Activated naive CD4-positive, alpha-beta T cell treated with anti-CD3 and anti-CD28 coated beads, Interleukin-2, amount 50 U/mL, for 72 hours (primary cell): ENCODE measurements around the gene WDR27. TPM values are rescaled to one million over a fixed set of nuclear protein-coding genes. Genes with fewer than 3 reads are reported as not detected.

Source experiments
- ATAC-seq, 2 donors: fragments of 150-1000 bp; cut with Tn5 transposase; 2 replicates each; pipeline ENCODE4 v1.10.0; 2021; ENCODE audit warnings: mild to moderate bottlenecking in 2 of 2, moderate library complexity in 2 of 2
- DNase-seq, 2 donors: peaks; one replicate each; pipeline ENCODE4 v3.0.0; 2021 to 2022; ENCODE audit warnings: low spot score in 2 of 2
- H3K27ac Mint-ChIP-seq, 2 donors: one replicate each; pipeline ENCODE4 v1.8.0; 2022; ENCODE audit warnings: mild to moderate bottlenecking in 2 of 2, mixed read lengths in 2 of 2
- H3K36me3 Mint-ChIP-seq, 2 donors: one replicate each; pipeline ENCODE4 v1.8.0; 2022; ENCODE audit warnings: mixed read lengths in 2 of 2
- H3K9me3 Mint-ChIP-seq, 2 donors: one replicate each; pipeline ENCODE4 v1.8.0; 2022; ENCODE audit warnings: mixed read lengths in 2 of 2
- total RNA-seq, 2 donors: library from RNA; stranded (reverse); gene quantifications; one replicate each; pipeline ENCODE4 v1.2.3, GENCODE V29; 2022

Gene WDR27
- total RNA-seq, 2 donors from 2014 or later: 28.9 to 48.1 TPM

DNA sequence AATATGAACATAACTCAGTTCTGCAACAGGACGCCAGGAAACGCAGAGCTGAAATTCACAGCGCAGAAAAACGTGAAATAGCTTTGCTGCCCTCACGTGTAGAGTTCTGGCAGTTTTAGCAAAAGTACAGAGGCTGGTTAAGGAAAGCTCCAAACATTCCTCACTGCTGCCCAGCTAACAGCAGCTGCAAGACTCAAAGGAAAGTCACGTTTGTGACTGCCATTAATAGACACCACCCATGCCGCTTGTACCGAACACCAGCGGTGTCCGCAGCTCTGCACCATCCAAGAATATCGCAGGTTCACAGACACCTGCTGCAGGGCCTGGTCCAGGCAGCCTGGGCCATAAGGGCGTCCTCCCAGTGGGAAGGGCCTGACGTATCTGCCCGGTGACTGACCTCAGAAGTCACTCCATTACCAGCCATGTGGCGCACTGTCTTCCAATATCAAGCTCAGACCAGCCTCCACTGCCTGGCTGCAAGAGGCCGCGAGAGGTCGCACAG lies 61.4 kb downstream of the WDR27 start:
- H3K27ac Mint-ChIP-seq: no peak overlapping the region
- ATAC-seq (no peak), DNase-seq (no peak)
- H3K9me3 Mint-ChIP-seq: no peaks in the 10 kb centered on the region
- H3K36me3 Mint-ChIP-seq: no peaks in the 10 kb centered on the region

DNA sequence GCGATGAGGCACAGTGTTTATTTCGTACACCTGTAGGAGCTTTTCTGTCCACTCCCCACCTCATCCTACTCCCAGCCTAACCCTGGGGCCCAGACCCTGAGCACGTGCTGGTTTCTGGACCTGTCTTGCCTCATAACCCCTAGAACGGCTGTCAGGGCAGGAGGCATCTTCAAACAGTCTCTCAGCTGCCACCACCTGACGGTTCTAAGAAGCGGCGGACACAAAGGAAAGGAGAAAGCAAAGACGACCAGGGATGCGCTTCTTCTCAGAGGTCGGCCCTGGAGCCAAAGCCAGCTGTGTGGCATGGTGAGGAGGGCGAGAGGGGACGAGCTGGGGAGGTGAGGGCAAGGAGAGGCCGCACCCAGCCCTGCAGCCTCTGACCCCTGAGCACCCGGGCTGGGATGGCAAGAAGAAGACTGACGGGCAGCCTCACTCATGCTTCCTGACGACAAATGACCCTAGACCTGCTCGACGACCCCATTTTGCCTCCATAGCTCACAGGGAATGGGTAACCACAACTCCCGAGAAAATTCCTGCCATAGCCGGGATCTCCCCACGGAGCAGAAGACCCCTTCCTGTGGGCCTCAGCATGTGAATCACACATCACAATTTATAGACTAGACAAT lies 62.1 kb downstream of the WDR27 start:
- H3K36me3 Mint-ChIP-seq: peaks cover 0 to 2% of the 10 kb centered on the region in 2 donors
- DNase-seq: no peak
- ATAC-seq: no peak
- H3K9me3 Mint-ChIP-seq: no peaks in the 10 kb centered on the region
- H3K27ac Mint-ChIP-seq: no peak overlapping the region

- DNase-seq: no peak
- peaks cover 4 to 10% of the 10 kb centered on the region in 2 donors for H3K36me3 Mint-ChIP-seq
- H3K9me3 Mint-ChIP-seq: no peaks in the 10 kb centered on the region
- H3K27ac Mint-ChIP-seq: no peak overlapping the region
- peak in 1 of 2 donors; percentile 11 for ATAC-seq
Observed at GRCh38 chr6:169638915-169639314, 62.9 kb downstream of the WDR27 start.

GRCh38 chr6:169638388-169638787 lies 63.4 kb downstream of the WDR27 start:
- Mint-ChIP-seq H3K9me3 (no peaks in the 10 kb centered on the region), H3K27ac (no peak overlapping the region), H3K36me3 (peaks cover 8 to 11% of the 10 kb centered on the region in 2 donors)
- no peak for DNase-seq
- no peak for ATAC-seq

GRCh38 chr6:169635345-169635744 lies 66.5 kb downstream of the WDR27 start:
- no peak for DNase-seq
- Mint-ChIP-seq H3K36me3 (peaks cover 11 to 13% of the 10 kb centered on the region in 2 donors), H3K27ac (no peak overlapping the region), H3K9me3 (no peaks in the 10 kb centered on the region)
- no peak for ATAC-seq

DNA sequence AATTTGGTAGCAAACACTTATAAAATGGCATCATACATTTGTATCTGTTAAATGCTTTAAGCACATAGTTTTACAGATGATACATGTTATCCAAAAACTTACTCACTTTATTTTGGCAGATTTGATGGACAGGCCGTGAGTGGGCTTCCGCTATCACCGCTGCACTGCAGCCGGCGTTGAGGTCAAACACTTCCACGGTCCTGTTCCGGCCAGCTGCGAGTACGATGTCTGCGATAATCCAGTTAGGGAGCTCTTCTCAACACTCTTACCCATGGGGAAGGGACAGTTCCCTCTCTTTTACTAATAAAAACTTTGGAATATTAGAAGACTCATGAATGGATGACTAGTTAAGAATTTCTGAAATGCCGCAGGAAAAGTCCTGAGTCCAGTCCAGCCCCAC lies 69.0 kb downstream of the WDR27 start:
- no peak for ATAC-seq
- DNase-seq: no peak
- no peak overlapping the region for H3K27ac Mint-ChIP-seq
- peaks cover 11 to 13% of the 10 kb centered on the region in 2 donors for H3K36me3 Mint-ChIP-seq
- H3K9me3 Mint-ChIP-seq: no peaks in the 10 kb centered on the region

- no peaks in the 10 kb centered on the region for H3K9me3 Mint-ChIP-seq
- ATAC-seq: no peak
- H3K36me3 Mint-ChIP-seq: peaks cover 4 to 22% of the 10 kb centered on the region in 2 donors
- H3K27ac Mint-ChIP-seq: no peak overlapping the region
- no peak for DNase-seq
Observed at GRCh38 chr6:169629256-169629655, 72.6 kb downstream of the WDR27 start.

GRCh38 chr6:169627736-169628607 lies 73.9 kb downstream of the WDR27 start:
- no peak for DNase-seq
- no peak for ATAC-seq
- no peaks in the 10 kb centered on the region for H3K9me3 Mint-ChIP-seq
- no peak overlapping the region for H3K27ac Mint-ChIP-seq
- peaks cover 0 to 16% of the 10 kb centered on the region in 2 donors for H3K36me3 Mint-ChIP-seq

DNA sequence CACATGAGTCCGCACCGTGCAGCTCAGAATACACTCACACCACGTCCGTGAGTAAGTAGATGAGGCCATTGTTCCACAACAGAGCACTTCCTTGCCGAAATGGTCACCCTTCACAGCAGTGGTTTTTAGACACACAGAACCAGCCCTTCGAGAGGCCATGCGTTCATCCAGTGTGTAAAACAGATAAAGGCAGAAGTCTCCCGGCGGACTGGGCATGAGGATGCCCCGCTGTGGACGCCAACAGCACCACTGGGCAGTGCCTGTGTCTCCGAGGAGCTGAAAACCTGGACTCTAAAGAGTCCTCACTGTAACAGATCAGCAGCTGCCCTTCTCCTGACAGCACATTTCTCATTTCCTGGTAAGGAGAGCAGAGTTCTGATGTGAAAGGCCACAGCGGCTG lies 75.2 kb downstream of the WDR27 start:
- ATAC-seq (no peak), DNase-seq (no peak)
- no peaks in the 10 kb centered on the region for H3K9me3 Mint-ChIP-seq
- H3K36me3 Mint-ChIP-seq: peaks cover 0 to 16% of the 10 kb centered on the region in 2 donors
- H3K27ac Mint-ChIP-seq: no peak overlapping the region

GRCh38 chr6:169626169-169626568 lies 75.7 kb downstream of the WDR27 start:
- Mint-ChIP-seq H3K9me3 (no peaks in the 10 kb centered on the region), H3K27ac (no peak overlapping the region)

DNA sequence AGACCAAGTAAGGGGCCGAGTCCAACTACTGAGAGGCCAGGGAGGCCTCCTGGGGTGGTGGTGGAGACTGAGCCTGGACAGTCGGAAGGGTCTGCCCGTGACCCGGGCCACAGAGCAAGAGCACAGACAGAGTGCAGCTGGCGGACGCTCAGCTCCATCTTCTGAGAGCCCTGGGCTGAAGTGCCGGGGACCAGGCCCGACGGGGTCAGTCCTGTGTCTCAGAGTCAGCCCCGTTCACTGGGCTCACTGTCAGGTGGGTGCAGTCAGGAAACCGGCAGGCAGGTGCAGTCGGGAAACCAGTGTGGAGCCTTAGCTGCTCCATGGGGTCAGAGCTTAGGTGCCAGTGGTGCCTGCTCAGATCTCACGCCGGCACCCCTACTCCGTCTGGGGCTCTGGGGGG lies 76.5 kb downstream of the WDR27 start:
- ATAC-seq: no peak
- no peak for DNase-seq
- H3K9me3 Mint-ChIP-seq: no peaks in the 10 kb centered on the region
- peaks cover 0 to 16% of the 10 kb centered on the region in 2 donors for H3K36me3 Mint-ChIP-seq
- peak overlapping the region; percentile 17 to 65 for H3K27ac Mint-ChIP-seq

More at GRCh38 chr6:169626169-169626568, 75.7 kb downstream of the WDR27 start:
- ATAC-seq (no peak), DNase-seq (no peak)
- peaks cover 0 to 16% of the 10 kb centered on the region in 2 donors for H3K36me3 Mint-ChIP-seq

- H3K9me3 Mint-ChIP-seq: no peaks in the 10 kb centered on the region
- no peak for DNase-seq
- H3K27ac Mint-ChIP-seq: no peak overlapping the region
- peaks cover 0 to 16% of the 10 kb centered on the region in 2 donors for H3K36me3 Mint-ChIP-seq
- ATAC-seq: no peak
Observed at GRCh38 chr6:169624785-169625184, 77.0 kb downstream of the WDR27 start.

DNA sequence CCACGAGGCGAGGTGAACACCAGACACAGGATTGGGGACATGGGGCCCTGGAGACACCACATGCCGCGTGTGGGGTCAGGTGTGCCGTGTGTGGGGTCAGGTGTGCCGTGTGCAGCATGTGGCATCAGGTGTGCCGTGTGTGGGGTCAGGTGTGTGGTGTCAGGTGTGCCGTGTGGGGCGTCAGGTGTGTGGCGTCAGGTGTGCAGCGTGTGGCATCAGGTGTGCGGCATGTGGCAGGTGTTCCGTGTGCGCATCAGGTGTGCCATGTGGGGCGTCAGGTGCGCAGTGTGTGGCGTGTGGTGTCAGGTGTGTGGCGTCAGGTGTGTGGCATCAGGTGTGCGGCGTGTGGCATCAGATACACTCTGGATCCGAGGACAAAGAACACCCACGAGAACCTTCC lies 77.9 kb downstream of the WDR27 start:
- no peak for DNase-seq
- Mint-ChIP-seq H3K27ac (no peak overlapping the region), H3K36me3 (peaks cover 0 to 16% of the 10 kb centered on the region in 2 donors), H3K9me3 (no peaks in the 10 kb centered on the region)
- ATAC-seq: no peak

- no peak for ATAC-seq
- no peaks in the 10 kb centered on the region for H3K9me3 Mint-ChIP-seq
Observed at GRCh38 chr6:169623343-169623742, 78.5 kb downstream of the WDR27 start.

GRCh38 chr6:169622618-169623017 lies 79.2 kb downstream of the WDR27 start:
- Mint-ChIP-seq H3K36me3 (peaks cover 0 to 16% of the 10 kb centered on the region in 2 donors), H3K9me3 (no peaks in the 10 kb centered on the region), H3K27ac (no peak overlapping the region)
- DNase-seq (no peak), ATAC-seq (no peak)

More at GRCh38 chr6:169623343-169623742, 78.5 kb downstream of the WDR27 start:
- DNase-seq: no peak
- no peak overlapping the region for H3K27ac Mint-ChIP-seq
- H3K36me3 Mint-ChIP-seq: peaks cover 0 to 16% of the 10 kb centered on the region in 2 donors

GRCh38 chr6:169621311-169621710 lies 80.5 kb downstream of the WDR27 start:
- Mint-ChIP-seq H3K27ac (no peak overlapping the region), H3K36me3 (peaks cover under 1 to 24% of the 10 kb centered on the region in 2 donors), H3K9me3 (peaks cover 5 to 7% of the 10 kb centered on the region in 2 donors)
- ATAC-seq (no peak), DNase-seq (no peak)
